DMS 273 (cell line): ENCODE results near the gene AIFM2.
A peak's percentile ranks its signal among the peaks of the same experiment; 100 is the strongest.
"Not testable (repeated sequence)": the region's sequence is repeated elsewhere in the genome, so short reads cannot be mapped to it uniquely, and the experiment has no call there.

Source experiments
- DNase-seq: peaks from one replicate; lab custom pipeline; 2025; ENCODE audit not compliant: unreplicated experiment; lab: John Stamatoyannopoulos, UW

Gene AIFM2

GRCh38 chr10:70123817-70124216, 8.8 kb downstream of the AIFM2 start:
- no peak for DNase-seq

DNA sequence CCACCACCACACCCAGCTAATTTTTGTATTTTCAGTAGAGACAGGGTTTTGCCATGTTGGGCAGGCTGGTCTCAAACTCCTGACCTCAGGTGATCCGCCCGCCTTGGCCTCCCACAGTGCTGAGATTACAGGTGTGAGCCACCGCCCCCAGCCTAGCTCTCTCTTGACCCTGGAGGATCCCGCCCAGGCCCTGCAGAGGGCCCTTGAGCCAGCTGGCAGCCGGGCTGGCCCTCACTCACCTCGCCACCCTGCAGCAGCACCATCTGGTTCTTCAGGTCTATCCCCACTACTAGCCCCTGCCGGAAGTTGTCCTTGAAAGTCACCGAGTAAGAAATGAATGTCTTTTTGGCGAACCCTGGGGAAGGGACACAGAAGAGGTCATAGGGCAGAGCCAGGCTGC, 9.5 kb downstream of the AIFM2 start:
- not testable (repeated sequence) for DNase-seq

DNA sequence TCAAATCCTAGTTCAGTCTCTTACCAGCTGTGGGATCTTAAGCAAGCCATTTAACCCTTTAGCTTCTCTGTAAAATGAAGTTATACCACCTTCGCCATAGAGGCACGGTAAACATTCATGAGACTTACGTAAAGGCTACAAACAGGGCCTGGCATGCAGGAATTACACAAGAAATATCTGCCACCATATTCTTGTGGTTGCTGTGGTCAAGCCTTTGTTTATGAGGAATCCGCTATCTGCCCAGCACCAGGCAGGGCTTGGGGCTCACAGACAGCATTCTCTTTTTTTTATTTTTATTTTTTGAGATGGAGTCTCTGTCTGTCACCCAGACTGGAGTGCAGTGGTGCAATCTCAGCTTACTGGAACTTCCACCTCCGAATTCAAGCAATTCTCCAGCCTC, 9.9 kb downstream of the AIFM2 start:
- no peak for DNase-seq

GRCh38 chr10:70121281-70121949, 11.2 kb downstream of the AIFM2 start:
- no peak for DNase-seq

DNA sequence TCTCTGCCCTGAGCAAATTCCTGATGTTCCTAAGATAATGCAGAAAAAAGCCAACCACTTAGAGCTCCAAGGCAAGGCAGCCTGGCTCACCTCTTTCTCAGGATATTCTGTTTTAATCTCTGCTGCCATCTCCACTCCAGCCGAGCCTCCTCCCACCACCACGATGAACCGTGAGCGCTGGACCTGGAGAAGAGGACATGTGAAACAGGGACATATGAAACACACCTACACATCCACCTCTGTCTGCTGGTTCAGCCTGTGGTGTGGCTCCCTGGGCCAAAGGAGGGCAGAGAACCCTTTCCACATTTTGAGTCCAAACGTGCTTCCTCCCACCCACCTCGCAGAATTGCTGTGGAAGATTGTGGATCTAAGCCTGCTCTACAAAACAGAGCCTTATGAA, 12.2 kb downstream of the AIFM2 start:
- DNase-seq, result no peak

- DNase-seq, result no peak
These were observed 13.0 kb downstream of the AIFM2 start for GRCh38 chr10:70119623-70120022.

DNA sequence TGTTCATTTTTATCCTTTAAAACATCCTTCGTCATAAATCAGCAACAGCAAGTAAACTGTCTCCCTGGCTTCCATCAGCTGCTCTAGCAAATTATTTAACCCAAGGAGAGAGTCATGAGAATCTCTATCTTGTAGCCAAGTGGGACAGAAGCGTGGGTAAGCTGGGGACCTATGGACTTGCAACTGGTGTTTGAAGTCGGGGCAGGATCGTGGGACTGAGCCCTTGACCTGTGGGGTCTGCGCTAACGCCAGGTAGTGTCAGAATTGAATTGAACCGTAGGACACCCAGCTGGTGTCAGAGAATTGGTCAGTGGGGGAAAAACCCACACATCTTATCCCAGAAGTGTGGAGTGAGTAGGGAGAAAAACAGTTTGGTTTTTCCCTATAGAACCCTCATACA, 13.4 kb downstream of the AIFM2 start:
- DNase-seq, result no peak

DNA sequence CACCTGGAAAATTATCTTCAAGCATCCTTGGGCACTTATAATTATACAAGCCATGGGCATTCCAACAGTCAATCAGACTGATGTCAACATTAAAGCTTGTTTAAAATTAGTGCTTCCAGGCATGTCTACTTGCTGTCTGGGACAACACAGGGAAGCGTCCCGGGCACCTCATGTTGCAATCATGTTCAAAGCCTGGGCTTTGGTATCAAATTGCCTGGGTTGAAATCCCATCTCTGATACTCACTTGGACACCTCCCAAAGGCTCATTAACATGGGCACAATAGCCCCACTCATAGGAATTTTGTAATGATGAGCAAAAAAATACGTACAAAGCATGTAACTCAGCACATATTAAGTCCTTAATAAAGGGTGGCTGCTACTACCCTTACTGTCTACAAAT, 14.4 kb downstream of the AIFM2 start:
- peak; percentile 5 for DNase-seq

DNA sequence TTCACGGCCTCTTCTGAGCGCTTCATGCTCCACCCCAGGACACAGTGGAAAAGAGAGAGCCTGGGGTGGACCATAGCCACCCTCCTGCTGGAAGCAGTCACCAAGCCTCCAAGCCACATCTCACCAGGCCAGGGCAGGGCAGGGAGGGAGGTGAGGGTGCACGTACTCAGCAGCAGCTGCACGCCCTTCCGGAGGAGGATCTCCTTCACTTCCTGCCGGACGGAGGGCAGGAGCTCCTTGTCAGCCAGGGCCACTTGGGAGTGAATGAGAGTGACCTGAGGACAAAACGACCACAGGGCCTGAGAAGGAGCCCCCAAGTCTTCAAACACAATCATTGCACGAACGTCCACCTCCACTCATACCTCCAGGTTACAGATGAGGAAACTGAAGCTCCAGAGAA, 15.0 kb downstream of the AIFM2 start:
- no peak for DNase-seq

DNA sequence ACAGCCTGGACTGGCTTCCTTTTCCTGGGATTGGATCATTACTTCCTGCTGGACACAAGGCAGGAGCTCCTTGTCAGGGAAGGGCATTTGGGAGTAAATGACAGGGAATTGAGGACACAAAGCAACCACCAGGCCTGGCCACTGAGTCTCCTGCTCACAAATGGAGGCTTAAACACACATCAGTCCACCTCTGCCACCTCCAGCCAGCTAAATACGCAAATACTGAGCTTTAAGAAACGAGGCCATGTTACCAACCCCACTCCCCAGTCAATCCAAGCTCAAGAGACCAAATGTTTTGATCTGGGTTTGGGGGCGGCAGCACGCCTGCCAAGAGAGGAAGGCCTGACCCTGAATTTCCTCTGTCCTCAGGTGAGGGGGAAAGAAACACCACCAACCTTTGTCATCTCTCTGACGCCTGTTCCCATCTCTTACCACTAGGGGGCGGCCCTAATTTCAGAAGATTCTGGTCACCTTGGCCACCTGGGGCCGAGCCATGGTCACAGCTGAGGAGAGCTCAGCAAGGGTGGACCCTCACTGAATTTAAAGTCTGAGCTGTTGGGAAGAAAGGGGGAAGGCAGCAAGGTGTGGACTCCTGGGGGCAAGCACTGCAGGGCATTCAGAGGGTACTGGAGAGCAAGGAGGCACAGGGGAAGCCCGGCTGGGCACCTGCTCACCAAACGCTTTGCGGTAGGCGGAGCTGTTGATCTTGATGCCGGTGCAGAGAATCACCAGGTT, 16.5 kb downstream of the AIFM2 start:
- peak; percentile 60 for DNase-seq

DNA sequence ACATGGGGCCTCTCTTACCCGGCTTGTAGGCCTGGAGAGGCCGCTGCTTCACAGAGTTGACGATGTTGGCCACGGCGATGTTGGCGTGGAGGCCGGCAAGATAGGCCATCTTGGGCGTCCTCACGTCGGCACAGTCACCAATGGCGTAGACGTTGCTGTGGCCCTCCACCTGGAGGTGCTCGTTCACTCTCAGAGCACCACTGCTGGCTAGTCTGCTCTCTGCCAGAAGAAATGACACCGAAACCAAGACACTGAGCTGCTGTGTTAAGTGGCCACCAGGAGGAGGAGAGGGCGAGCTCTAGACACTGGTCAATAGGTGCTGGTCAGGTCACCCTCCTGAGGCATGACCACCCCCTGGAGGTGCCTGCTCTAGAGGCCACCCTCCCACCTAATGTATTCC, 17.7 kb downstream of the AIFM2 start:
- no peak for DNase-seq

- no peak for DNase-seq
These were observed 20.6 kb downstream of the AIFM2 start for GRCh38 chr10:70112071-70112470.

DNA sequence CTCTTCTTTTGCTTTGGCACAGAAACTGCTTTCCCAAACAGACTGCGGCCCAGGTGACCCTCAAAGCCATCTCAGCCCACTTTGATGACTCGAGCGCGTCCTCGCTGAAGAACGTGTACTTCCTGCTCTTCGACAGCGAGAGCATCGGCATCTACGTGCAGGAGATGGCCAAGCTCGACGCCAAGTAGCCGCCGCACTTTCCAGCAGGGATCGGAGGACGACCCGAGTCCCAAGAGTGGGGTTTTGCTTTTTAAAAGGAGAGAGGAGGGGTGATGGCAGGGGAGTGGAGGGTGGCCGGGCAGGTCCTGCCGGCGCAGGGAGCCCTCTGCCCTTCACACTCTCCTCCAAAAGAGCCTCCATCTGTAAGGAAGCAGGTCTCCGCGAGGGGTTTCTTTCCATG, 21.1 kb downstream of the AIFM2 start:
- DNase-seq, result no peak

GRCh38 chr10:70109064-70109729, 23.4 kb downstream of the AIFM2 start:
- DNase-seq, result peak; percentile 36

DNA sequence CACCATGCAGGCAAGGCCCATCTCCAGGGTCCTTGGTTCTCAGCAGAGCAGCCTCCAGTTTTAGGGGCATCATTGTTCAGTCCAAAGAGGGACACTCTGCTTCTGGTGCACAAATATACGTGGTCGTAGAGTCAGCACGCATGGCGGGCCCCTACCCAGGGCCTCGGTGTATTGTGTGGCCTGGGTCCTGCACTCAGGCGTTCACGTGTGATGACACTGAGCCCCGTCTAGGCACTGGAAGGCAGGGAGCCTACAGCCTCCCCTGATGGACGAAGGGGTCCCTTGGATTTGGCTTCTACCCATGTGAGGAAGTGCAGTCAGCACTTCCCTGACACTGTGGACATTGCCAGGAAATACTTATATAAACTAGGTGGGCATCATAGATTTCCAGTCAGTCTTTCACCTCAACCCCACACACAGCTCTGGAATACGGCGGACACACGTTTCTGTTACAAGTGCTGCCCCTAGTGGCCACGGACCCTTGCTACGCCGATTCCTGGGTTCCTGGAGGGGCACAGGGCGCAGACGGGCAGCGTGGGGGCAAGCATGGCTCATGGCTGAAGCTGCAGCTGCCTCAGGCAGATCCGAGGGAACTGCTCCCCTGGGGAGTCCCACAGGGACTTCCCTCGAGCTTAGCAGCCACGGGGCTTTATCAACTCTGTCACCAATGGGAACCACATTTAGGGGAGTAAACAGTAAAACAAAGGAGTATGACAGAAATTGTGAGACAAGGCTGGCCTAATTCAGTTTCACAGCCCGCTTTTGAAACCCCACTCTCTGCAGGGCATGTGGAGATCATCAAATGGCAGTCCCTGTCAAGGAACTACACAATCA, 25.4 kb downstream of the AIFM2 start:
- DNase-seq, result peak; percentile 18

- no peak for DNase-seq
These were observed 31.0 kb downstream of the AIFM2 start for GRCh38 chr10:70101668-70102067.

DNA sequence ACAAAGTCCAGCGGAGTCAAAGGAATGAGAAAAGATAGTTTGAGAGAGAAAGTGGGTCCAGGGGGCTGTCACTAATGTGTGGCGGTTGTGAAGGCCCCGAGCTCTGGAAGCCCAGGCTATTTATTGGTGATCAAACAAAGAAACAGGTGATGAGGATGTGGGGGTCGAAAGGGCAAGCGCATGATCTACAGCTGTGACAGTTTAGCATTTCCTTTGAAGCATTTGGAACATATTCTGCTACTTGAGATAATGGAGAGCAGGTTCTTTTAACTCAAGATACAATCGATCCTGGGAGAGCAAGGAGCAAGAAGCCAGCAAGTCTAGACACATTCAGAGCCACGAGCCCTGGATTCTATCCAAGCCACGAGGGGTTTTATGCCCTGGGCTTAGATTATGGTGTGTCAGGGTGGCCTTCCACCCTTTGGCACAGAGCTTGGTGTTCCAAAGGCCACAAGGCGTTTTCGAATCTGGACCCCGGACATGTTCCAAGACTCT, 31.5 kb downstream of the AIFM2 start:
- DNase-seq, result not testable (repeated sequence)

- no peak for DNase-seq
These were observed 34.4 kb downstream of the AIFM2 start for GRCh38 chr10:70098271-70098670.

DNA sequence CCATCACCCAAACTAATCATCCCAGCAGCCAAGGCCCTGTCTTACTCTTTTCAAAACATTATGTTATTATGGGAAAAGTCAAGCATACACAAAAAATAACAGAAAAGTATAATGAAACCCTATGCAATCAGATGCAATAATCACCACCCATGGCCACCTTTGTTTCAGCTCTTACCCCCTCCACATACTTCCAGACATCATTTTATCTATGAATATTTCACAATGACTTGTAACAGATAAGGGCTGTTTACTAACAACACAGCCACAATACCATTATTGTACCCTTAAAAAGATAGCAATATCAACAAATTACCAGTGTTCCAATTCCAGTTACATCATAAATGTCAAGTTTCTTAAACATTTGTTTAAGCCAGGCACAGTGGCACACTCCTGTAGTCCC, 35.2 kb downstream of the AIFM2 start:
- no peak for DNase-seq

- DNase-seq, result no peak
These were observed 35.8 kb downstream of the AIFM2 start for GRCh38 chr10:70096705-70097420.
